HG02981 (cell line): Measurements from ENCODE around the gene DNAAF8.

Source experiments
- ATAC-seq: cut with Tn5 transposase; IDR thresholded peaks from one replicate; pipeline ENCODE4 v1.9.1; 2021; ENCODE audit warnings: mild to moderate bottlenecking, moderate library complexity; ENCODE audit not compliant: unreplicated experiment

The DNAAF8 gene

GRCh38 chr16:4694642-4695451 lies 39.5 kb upstream of the DNAAF8 start:
- ATAC-seq: no peak

- ATAC-seq: no peak
Measured at GRCh38 chr16:4695473-4696171, 38.7 kb upstream of the DNAAF8 start.

DNA sequence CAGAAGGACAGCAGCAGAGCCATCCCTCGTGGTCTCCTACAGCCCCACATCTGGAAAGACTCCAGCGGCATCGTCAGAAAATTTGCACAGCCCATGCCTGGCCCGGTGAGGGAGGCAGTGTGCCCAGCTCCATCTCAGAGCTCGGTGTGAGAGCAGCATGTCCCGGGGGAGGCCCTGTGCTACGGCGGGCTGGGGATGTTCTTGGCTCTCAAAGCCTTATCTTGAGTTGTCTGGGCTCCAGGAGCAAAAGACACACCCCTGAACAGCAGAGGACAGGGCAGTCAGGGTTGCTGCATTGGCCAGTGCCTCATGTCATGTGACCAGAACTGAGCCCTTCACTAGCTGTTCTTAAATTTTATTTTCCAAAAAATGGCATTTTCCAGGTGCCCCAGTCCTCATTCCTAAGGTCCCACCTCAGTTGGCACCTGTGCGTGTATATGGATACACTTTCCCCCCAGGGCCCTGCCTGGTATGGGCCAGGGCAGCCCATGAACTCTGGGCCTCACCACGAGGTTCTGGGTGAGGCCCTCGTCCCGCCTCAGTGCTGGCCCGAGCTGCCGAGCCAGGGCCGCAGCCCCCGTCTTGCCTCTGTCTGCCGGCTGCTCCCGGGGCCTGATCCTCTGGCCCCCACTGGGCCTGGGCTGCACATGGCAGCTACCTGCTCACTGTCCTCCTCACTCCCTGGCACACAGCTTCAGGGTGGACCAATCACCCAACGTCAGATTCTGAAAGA lies 38.0 kb upstream of the DNAAF8 start:
- ATAC-seq: no peak

DNA sequence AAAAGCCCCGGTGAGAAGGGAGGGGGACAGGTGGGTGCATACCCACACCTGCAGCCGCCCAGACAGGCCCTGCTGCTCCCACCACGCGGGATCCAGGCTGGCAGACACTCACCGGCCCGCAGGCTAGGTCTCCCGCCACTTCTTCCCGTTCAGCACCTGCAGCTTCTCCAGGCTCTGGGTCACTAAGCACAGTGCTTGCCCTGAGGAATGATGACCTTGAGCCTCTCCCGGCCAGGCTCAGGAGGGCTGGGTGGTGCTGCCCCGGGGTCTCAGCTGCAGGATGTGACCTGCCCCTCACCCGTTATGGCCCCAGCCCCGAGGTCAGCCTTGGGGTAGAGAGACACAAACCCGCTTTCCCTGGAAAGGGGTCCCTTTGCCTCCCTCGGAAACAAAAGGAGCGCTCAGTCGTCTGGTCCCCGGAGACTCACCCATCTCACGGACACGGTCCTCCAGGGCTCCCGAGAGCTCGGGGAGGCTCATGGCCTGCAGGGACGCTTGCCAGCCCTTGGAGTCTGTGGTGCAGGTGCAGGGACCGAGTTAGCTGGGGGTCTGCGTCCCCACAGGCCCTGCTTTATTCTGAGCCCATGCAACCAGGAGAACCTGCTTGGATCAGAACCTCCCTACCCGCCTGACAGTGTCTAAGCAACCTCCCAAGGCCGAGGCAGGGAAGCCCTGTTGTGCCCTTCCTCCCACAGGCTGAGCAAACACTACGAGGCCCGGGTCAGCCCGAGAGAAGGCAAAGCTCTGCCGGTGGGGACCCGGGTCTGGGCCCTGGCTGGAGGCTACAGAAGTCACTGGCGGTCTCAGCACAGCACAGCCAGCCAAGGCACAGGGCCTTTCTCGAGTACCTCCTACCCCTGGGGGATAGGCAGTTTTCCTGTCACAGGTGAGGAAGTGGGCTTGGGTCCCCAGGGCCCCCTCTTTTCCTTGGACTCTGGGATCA lies 37.2 kb upstream of the DNAAF8 start:
- no peak for ATAC-seq

GRCh38 chr16:4697848-4698291 lies 36.5 kb upstream of the DNAAF8 start:
- ATAC-seq: no peak

DNA sequence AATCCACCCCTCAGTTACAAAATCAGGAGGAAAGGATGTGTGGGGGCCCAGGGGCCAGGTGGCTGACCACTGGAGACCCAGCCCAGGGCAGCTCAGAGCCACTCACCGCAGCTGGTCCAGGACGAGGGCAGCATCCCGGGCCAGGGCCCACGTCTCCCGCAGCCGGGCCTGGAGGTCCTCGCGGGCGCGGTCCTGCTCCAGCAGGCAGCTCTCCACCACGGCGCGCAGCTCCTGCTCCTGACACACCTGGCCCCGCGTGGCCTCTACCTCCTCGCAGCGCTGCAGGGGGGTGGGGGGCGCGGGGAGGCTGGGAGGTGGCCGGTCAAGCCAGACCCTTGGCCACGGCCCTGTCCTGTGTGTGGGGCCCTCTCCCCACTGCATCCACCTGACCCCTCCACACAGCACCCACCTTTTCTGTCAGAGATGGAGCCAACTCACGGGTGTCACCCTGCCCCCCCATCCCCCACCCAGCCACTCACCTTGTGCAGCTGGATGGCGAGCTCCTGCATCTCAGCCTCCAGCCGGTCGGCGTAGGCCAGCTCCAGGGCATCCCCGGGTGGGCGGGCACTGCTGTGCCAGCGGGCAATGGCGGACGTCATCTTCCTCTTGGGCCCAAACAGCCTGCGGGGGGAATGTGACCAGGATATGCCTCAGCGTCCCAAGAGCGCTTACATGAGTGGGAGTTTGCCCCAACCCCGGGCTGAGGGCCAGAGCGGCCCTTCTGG lies 35.9 kb upstream of the DNAAF8 start:
- no peak for ATAC-seq

GRCh38 chr16:4699046-4699556 lies 35.2 kb upstream of the DNAAF8 start:
- no peak for ATAC-seq

DNA sequence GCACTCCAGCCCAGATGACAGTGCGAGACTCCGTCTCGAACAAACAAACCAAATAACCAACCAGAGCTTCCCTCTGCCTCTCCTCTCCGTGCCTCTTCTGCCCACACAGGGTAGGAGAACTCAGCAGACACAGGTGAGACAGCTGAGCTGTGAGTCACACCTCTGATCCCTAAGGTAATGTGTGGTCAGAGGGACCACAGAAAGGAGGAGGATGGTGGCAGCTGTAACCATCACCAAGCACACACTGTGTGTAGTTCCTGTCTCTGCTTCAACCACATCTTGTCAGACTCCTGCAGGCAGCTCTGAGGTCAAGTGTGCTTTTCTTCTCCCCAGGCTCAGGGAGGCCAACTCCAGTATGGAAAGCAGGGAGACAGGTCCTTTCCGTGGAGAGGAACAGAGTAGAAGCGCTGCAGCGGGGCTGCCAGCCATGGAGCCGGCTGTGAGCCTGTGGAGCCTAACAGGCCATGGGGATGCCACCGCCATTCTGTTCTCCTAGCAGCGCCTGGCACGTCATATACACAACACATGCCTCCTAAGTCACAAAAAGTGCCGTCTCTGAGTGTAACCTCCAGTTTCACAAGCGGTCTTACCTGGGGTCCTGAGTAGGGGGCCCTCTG lies 33.8 kb upstream of the DNAAF8 start:
- no peak for ATAC-seq

- no peak for ATAC-seq
Measured at GRCh38 chr16:4700997-4701743, 33.2 kb upstream of the DNAAF8 start.

DNA sequence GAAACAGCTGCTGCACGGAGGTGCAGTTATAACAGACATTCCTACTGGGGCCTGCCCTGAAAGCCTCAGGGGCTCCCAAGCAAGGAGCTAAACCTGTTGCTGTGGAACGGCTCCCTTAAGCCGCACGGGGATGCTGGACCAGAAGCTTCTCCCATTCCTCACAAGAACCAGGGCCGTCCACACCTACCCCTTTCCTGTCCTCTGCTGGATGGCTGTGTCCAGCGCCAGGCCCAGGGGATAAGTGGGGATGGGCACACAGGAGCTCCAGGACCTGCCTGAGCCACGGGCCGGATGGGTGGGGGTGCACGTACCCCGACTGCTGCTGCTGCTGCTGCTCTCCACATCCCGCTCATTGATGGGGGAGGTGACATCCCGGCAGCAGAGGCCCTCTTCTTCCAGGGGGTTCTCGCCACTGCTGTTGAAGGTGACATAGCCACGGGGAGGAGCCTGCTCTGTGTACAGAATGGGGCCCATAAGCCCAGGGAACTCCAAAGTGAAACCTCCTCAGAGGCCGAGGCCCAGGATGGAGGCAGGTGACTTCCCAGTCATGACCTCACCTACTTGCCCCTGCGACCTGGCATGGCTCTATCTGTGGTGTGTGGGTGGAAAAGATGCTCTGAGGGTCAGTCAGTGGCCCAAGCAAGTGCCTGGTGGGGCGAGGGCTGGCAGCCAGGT lies 32.4 kb upstream of the DNAAF8 start:
- no peak for ATAC-seq

DNA sequence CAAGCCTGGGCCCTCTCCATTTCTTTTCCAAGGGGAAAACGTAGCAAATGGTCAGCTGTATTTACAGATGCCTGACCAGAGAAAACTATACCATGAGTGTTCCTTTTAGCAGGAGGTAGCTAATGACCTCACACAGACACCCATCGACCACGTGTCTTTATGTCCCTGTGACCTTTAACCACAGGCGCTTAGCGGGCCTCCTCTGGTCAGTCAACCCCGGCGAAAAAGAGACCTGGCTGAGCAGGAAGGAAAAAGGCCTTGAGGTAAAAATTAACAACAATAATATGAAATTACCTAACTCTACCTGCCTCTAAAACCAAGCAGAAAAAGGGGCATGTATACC lies 31.9 kb upstream of the DNAAF8 start:
- no peak for ATAC-seq

GRCh38 chr16:4703906-4704305 lies 30.4 kb upstream of the DNAAF8 start:
- ATAC-seq: no peak

DNA sequence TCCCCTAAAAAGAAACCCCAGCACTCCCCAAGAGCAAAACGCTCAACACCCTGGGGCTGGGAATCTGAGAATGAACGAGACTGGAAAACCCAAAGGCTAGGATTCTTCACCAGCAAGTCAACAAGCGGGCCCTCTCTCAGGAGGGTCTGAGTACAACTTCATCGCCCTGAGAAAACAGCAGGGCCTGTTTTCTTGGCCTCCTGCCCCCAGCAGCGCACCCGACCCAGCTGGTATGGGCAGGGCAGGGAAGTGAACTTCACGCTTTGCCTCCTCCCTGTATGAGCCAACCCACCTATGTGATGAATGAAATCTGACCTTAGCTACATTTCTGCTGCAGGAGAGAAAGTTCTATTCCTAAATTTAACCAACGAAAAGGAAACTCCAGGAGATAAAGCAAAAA lies 29.8 kb upstream of the DNAAF8 start:
- ATAC-seq: no peak

GRCh38 chr16:4704913-4705312 lies 29.4 kb upstream of the DNAAF8 start:
- no peak for ATAC-seq

GRCh38 chr16:4706871-4707270 lies 27.5 kb upstream of the DNAAF8 start:
- ATAC-seq: no peak

DNA sequence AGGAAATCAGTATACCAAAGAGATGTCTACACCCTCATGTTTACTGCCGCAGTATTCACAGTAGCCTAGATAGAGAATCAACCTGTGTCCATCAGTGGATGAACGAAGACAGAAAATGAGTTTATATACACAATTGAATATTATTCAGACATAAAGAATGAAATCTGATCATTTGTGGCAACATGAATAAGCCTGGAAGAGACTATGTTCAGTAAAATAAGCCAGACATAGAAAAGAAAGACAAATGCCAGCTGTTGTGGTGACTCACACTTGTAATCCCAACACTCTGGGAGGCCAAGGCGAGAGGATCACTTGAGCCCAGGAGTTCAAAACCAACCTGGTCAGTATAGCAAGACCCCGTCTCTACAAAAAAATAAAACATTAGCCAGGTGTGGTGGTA lies 24.9 kb upstream of the DNAAF8 start:
- ATAC-seq: no peak

- ATAC-seq: no peak
Measured at GRCh38 chr16:4713663-4714501, 20.5 kb upstream of the DNAAF8 start.
